Ovary (tissue), 3 donors: ENCODE data around the gene ZNF761.

Experiments
- CTCF ChIP-seq, 3 donors: fragments of 450-650 bp in 2 of 3; fragments of 200-600 bp in 1 of 3; IDR thresholded peaks; one replicate each; pipeline versions ENCODE4 v1.5.1 to v1.8.0; 2016 to 2022; ENCODE audit warnings: antibody characterized with exemption in 3 of 3, mild to moderate bottlenecking in 1 of 3
- EP300 ChIP-seq: sonication (generic); formaldehyde crosslinking; IDR thresholded peaks from one replicate; pipeline ENCODE4 v1.6.1; 2017; ENCODE audit warnings: antibody characterized with exemption
- POLR2A ChIP-seq: fragments of 450-650 bp; IDR thresholded peaks from one replicate; pipeline ENCODE4 v1.6.1; 2017; ENCODE audit warnings: antibody characterized with exemption, mild to moderate bottlenecking, moderate library complexity
- donor health status: DM: no; HTN: no; CAD: no.

GRCh38 chr19:53463263-53463662 is 31.5 kb downstream of the ZNF761 start:
- no peak for TF ChIP-seq CTCF (IDR thresholded peaks at IDR 0.05)
- TF ChIP-seq POLR2A: no peak
- no peak for TF ChIP-seq EP300
